ENCODE results near the gene POLR2C. TPM values are rescaled to one million over a fixed set of nuclear protein-coding genes. Genes with fewer than 3 reads are reported as not detected.

POLR2C gene
- total RNA-seq, 2 donors from 2014 or later: 99.6 to 182 TPM

DNA sequence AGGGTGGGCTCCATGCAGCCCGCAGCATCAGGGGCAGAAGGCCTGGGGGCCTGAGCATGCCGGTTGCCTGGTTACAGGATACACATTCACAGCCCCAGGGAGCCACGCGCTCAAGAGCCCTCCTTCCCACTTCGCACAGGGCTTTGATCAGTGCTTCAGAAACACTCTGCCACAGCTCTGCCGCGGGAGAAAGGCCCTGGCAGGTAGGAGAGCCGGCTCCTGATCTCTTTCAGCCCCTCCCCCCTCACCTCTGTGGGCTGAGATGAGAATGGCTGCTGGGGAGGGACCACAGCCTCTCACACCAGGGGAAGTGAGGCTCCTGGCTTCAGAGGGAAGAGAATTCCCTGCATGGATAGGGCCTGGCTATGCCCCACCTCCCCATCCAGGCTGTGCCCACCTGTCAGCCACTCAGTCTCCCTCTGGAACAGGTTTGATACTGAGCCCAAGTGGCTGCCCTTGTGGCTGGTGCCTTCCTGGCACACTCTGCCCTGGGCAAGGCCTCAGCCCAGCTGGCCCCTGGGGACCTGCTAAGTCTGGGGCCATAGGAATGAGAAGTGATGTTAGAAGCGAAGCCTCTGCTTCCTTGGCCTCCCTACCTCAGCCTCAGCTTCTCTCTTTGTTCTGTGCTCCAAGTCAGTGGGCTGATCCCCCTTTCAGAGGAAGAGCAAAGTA lies 15.2 kb downstream of the POLR2C start:
- no peak for DNase-seq (ENCODE audit: low spot score)
- intact Hi-C loops (cut with DNase I): loop anchor here (5.0 kb wide), 1 partner anchor 40 kb away; no protein-coding TSS in a partner anchor
- TF ChIP-seq POLR2A (IDR thresholded peaks at IDR 0.05) (no peak), CTCF (IDR thresholded peaks at IDR 0.05) (no peak), POLR2AphosphoS5 (IDR thresholded peaks at IDR 0.05) (no peak)

DNA sequence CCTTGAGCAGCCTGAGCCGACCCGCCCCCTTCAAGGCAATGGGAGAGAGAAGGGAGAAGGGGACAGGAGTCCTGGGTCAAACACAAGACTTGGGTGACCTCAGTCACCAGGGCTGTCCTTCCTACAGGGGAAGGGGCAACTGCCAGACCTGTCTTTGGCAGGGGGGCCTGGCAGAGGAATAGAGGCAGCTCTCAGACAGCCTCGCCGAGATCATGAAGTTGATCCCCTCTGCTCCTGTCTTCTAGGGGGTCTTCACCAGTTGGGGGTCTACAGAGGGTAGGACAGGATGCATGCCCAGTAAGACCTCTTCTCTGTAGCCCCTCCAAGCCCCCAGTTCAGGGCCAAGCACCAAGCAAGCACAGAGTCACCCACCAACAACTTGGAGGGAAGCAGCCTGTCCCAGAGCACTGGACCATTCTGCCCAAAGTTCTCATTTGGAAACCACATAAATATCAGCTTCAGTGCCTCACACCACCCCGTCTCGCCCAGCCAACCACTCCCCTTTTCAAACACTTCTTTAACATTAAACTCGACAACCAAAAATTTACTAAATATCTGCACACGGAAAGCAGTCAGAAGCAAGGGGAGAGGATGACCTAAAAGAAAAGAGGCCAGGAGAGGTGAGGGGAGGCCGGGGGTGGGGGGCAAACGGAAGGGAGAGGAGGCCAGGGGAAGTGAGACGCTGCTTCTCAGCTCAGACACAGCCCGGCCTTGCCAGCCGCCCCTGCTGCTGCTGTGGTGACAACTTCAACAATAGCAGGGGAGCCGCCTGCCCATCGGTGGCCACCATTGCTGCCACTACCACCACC lies 16.1 kb downstream of the POLR2C start:
- DNase-seq (ENCODE audit: low spot score): no peak
- 52% methylated on average over 15 of the region's 15 CpGs for WGBS
- no peaks in the 10 kb centered on the region for H3K4me1 ChIP-seq (replicated peaks)
- intact Hi-C loops (cut with DNase I): loop anchor here (5.0 kb wide), 1 partner anchor 39 kb away; no protein-coding TSS in a partner anchor
- no peaks in the 10 kb centered on the region for H3K9me3 ChIP-seq
- H3K27ac ChIP-seq: no peak overlapping the region
- H3K27me3 ChIP-seq (replicated peaks; ENCODE audit: insufficient read depth): no peaks in the 10 kb centered on the region
- peak overlapping the region; percentile 4 to 18 for H3K4me3 ChIP-seq
- no peaks in the 10 kb centered on the region for H3K36me3 ChIP-seq
- no peak for TF ChIP-seq CTCF (IDR thresholded peaks at IDR 0.05)

More for the DNA sequence above, 15.2 kb downstream of the POLR2C start:
- Histone ChIP-seq H3K4me1 (replicated peaks) (no peaks in the 10 kb centered on the region), H3K36me3 (no peaks in the 10 kb centered on the region), H3K4me3 (no peak overlapping the region), H3K9me3 (no peaks in the 10 kb centered on the region), H3K27me3 (replicated peaks; ENCODE audit: insufficient read depth) (no peaks in the 10 kb centered on the region), H3K27ac (no peak overlapping the region)
- 67% methylated on average over 9 of the region's 9 CpGs for WGBS

GRCh38 chr16:57479205-57479975 lies 16.9 kb downstream of the POLR2C start:
- H3K4me3 ChIP-seq: peak overlapping the region; percentile 4 to 18
- no peak for DNase-seq (ENCODE audit: low spot score)

More at GRCh38 chr16:57479205-57479975, 16.9 kb downstream of the POLR2C start:
- no peaks in the 10 kb centered on the region for H3K36me3 ChIP-seq
- intact Hi-C loops (cut with DNase I): loop anchor here (5.0 kb wide), 1 partner anchor 38 kb away; no protein-coding TSS in a partner anchor
- WGBS: 23% methylated on average over 24 of the region's 36 CpGs
- no peaks in the 10 kb centered on the region for H3K27me3 ChIP-seq (replicated peaks; ENCODE audit: insufficient read depth)
- no peak overlapping the region for H3K27ac ChIP-seq
- no peaks in the 10 kb centered on the region for H3K9me3 ChIP-seq
- peaks cover 3% of the 10 kb centered on the region for H3K4me1 ChIP-seq (replicated peaks)
- TF ChIP-seq CTCF (IDR thresholded peaks at IDR 0.05) (no peak), POLR2AphosphoS5 (IDR thresholded peaks at IDR 0.05) (no peak)
